Measurements from ENCODE around the gene RAB10. TPM values are rescaled to one million over a fixed set of nuclear protein-coding genes. Genes with fewer than 3 reads are reported as not detected.

The RAB10 gene
- total and polyA plus RNA-seq, 2 donors from 2014 or later, result 59.8 to 122 TPM

DNA sequence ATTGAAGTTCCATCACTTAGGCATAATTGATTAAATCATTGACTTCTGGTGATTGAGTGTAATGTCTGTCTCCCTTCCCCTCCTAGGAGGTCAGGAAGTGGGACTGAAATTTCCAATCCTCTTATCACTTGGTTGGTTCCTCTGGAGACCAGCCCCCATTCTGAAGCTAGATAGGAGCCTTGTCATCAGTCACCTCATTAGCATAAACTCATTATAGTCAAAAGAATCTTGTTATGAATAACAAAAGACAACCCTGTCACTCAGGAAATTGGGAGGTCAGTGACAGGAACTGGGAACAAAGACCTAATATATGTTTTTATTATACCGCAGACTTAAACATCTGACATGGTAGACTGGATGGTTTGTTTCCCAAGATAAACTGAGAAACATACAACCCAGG, 78.3 kb downstream of the RAB10 start:
- TF ChIP-seq CTCF (IDR thresholded peaks at IDR 0.05; ENCODE audit: borderline replicate concordance, extremely low read depth, insufficient read depth), result no peak
- no peak overlapping the region for H3K4me3 ChIP-seq (ENCODE audit: low read length in 3 of 3)
- H3K9ac ChIP-seq (ENCODE audit: low read length in 3 of 3), result no peak overlapping the region
- peaks cover 0 to 4% (median 0%) of the 10 kb centered on the region in 3 donors for H3K4me1 ChIP-seq (ENCODE audit: control insufficient read depth in 2 of 3, insufficient read depth in 2 of 3, low read depth in 1 of 3, low read length in 3 of 3)
- H3K36me3 ChIP-seq (ENCODE audit: control insufficient read depth in 2 of 3, insufficient read depth in 3 of 3, low read length in 3 of 3), result peaks cover 0 to 11% (median 8%) of the 10 kb centered on the region in 3 donors
- H3K9me3 ChIP-seq (ENCODE audit: control insufficient read depth in 2 of 3, insufficient read depth in 1 of 3, low read length in 3 of 3), result no peaks in the 10 kb centered on the region
- H3K27me3 ChIP-seq (ENCODE audit: control insufficient read depth, insufficient read depth, low read length), result no peaks in the 10 kb centered on the region
- FAIRE-seq, result no peak
- no peak overlapping the region for H3K27ac ChIP-seq (ENCODE audit: low read depth in 2 of 2, low read length in 2 of 2)
- no peak for DNase-seq
- intact Hi-C loops (cut with DNase I), result no loop called here

- H3K27me3 ChIP-seq (ENCODE audit: control insufficient read depth, insufficient read depth, low read length), result no peaks in the 10 kb centered on the region
- no peak overlapping the region for H3K27ac ChIP-seq (ENCODE audit: low read depth in 2 of 2, low read length in 2 of 2)
- TF ChIP-seq CTCF (IDR thresholded peaks at IDR 0.05; ENCODE audit: borderline replicate concordance, extremely low read depth, insufficient read depth), result no peak
- H3K36me3 ChIP-seq (ENCODE audit: control insufficient read depth in 2 of 3, insufficient read depth in 3 of 3, low read length in 3 of 3), result peaks cover 0 to 11% (median 8%) of the 10 kb centered on the region in 3 donors
- no peaks in the 10 kb centered on the region for H3K4me1 ChIP-seq (ENCODE audit: control insufficient read depth in 2 of 3, insufficient read depth in 2 of 3, low read depth in 1 of 3, low read length in 3 of 3)
- no peak overlapping the region for H3K9ac ChIP-seq (ENCODE audit: low read length in 3 of 3)
- FAIRE-seq (no peak), DNase-seq (no peak)
- intact Hi-C loops (cut with DNase I), result no loop called here
- no peaks in the 10 kb centered on the region for H3K9me3 ChIP-seq (ENCODE audit: control insufficient read depth in 2 of 3, insufficient read depth in 1 of 3, low read length in 3 of 3)
- no peak overlapping the region for H3K4me3 ChIP-seq (ENCODE audit: low read length in 3 of 3)
Observed at GRCh38 chr2:26114151-26114550, 80.3 kb downstream of the RAB10 start.

- no peaks in the 10 kb centered on the region for H3K27me3 ChIP-seq (ENCODE audit: control insufficient read depth, insufficient read depth, low read length)
- intact Hi-C loops (cut with DNase I), result no loop called here
- no peak overlapping the region for H3K4me3 ChIP-seq (ENCODE audit: low read length in 3 of 3)
- no peak for DNase-seq
- H3K36me3 ChIP-seq (ENCODE audit: control insufficient read depth in 2 of 3, insufficient read depth in 3 of 3, low read length in 3 of 3), result no peaks in the 10 kb centered on the region
- no peaks in the 10 kb centered on the region for H3K4me1 ChIP-seq (ENCODE audit: control insufficient read depth in 2 of 3, insufficient read depth in 2 of 3, low read depth in 1 of 3, low read length in 3 of 3)
- H3K27ac ChIP-seq (ENCODE audit: low read depth in 2 of 2, low read length in 2 of 2), result no peak overlapping the region
- no peak overlapping the region for H3K9ac ChIP-seq (ENCODE audit: low read length in 3 of 3)
- no peaks in the 10 kb centered on the region for H3K9me3 ChIP-seq (ENCODE audit: control insufficient read depth in 2 of 3, insufficient read depth in 1 of 3, low read length in 3 of 3)
- TF ChIP-seq CTCF (IDR thresholded peaks at IDR 0.05; ENCODE audit: borderline replicate concordance, extremely low read depth, insufficient read depth), result no peak
- FAIRE-seq, result no peak
Observed at GRCh38 chr2:26118682-26119081, 84.8 kb downstream of the RAB10 start.

- Histone ChIP-seq H3K36me3 (ENCODE audit: control insufficient read depth in 2 of 3, insufficient read depth in 3 of 3, low read length in 3 of 3) (no peaks in the 10 kb centered on the region), H3K27ac (ENCODE audit: low read depth in 2 of 2, low read length in 2 of 2) (no peak overlapping the region), H3K4me1 (ENCODE audit: control insufficient read depth in 2 of 3, insufficient read depth in 2 of 3, low read depth in 1 of 3, low read length in 3 of 3) (no peaks in the 10 kb centered on the region), H3K9me3 (ENCODE audit: control insufficient read depth in 2 of 3, insufficient read depth in 1 of 3, low read length in 3 of 3) (no peaks in the 10 kb centered on the region), H3K27me3 (ENCODE audit: control insufficient read depth, insufficient read depth, low read length) (no peaks in the 10 kb centered on the region), H3K9ac (ENCODE audit: low read length in 3 of 3) (no peak overlapping the region), H3K4me3 (ENCODE audit: low read length in 3 of 3) (no peak overlapping the region)
- TF ChIP-seq CTCF (IDR thresholded peaks at IDR 0.05; ENCODE audit: borderline replicate concordance, extremely low read depth, insufficient read depth), result no peak
- FAIRE-seq (no peak), DNase-seq (no peak)
- intact Hi-C loops (cut with DNase I), result no loop called here
Observed at GRCh38 chr2:26119521-26119920, 85.6 kb downstream of the RAB10 start.
